Sciatic nerve (tissue), 2 donors: ENCODE results near the gene BRME1. TPM values are rescaled to one million over a fixed set of nuclear protein-coding genes. Genes with fewer than 3 reads are reported as not detected.
A peak's percentile ranks its signal among the peaks of the same experiment; 100 is the strongest.
"Not testable (repeated sequence)": the region's sequence is repeated elsewhere in the genome, so short reads cannot be mapped to it uniquely, and the experiment has no call there.

Experiments
- ATAC-seq: fragments of 200-7000 bp; cut with Tn5 transposase; one replicate; pipeline ENCODE4 v1.9.1; 2020; ENCODE audit warnings: mild to moderate bottlenecking, moderate library complexity
- DNase-seq: peaks from one replicate; pipeline ENCODE4 v3.0.0-alpha.2; 2020; ENCODE audit warnings: low spot score
- intact Hi-C: fragments of 100-400 bp; cut with DNase I; formaldehyde crosslinking; loops from one replicate; pipeline ENCODE4 v1.14.2; 2022
- total RNA-seq: library from RNA; stranded (reverse); fragmentation: NEBNext Ultra II Directional; extraction: Animal tissue kit (Norgen Biotek cat#: 25700); gene quantifications from one replicate; pipeline ENCODE4 v1.2.1, GENCODE V29; 2021
- donor health status: DM: no; HTN: no; CAD: no.
- donor health status: DM: no; HTN: no; CAD: no.

The BRME1 gene
- total RNA-seq, 1 donor from 2014 or later = 3.4 TPM

DNA sequence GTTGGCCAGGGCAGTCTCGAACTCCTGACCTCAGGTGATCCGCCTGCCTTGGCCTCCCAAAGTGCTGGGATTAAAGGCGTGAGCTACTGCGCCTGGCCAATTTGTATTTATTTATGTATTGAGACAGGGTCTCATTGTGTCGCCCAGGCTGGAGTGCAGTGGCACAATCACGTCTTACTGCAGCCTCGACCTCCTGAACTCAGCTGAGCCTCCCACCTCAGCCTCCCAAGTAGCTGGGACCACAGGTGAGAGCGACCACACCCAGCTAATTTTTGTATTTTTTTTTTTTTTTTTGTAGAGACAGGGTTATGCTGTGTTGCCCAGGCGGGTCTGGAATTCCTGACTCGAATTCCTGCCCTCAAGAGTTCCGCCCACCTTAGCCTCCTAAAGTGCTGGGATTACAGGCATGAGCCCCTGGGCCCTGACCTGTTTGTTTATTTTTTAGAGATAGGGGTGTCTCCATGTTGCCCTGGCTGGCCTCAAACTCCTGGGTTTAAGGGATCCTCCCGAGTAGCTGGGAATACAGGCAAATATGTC lies 53.7 kb downstream of the BRME1 start:
- not testable (repeated sequence) for ATAC-seq
- intact Hi-C loops = loop anchor here (2.0 kb wide), 1 partner anchor 57 kb away; the partner anchor contains the start of gene ZSWIM4

DNA sequence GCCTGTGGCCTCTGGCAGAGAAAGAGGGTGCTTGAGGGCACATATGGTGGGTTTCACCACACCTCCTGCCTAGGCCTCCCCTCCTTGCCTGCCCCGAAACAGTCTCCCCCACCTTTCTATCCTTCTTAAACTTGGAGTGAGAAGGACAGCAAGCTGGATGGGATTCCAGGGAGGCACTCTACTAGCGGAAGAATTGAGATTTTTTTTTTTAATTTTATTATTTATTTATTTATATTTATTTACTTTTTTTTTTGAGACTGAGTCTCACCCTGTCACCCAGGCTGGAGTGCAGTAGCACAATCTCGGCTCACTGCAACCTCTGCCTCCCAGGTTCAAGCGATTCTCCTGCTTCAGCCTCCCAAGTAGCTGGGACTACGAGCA lies 54.2 kb downstream of the BRME1 start:
- not testable (repeated sequence) for DNase-seq, ATAC-seq
- intact Hi-C loops = loop anchor here (2.0 kb wide), 1 partner anchor 57 kb away; the partner anchor contains the start of gene ZSWIM4

More for the DNA sequence above, 53.7 kb downstream of the BRME1 start:
- not testable (repeated sequence) for DNase-seq

DNA sequence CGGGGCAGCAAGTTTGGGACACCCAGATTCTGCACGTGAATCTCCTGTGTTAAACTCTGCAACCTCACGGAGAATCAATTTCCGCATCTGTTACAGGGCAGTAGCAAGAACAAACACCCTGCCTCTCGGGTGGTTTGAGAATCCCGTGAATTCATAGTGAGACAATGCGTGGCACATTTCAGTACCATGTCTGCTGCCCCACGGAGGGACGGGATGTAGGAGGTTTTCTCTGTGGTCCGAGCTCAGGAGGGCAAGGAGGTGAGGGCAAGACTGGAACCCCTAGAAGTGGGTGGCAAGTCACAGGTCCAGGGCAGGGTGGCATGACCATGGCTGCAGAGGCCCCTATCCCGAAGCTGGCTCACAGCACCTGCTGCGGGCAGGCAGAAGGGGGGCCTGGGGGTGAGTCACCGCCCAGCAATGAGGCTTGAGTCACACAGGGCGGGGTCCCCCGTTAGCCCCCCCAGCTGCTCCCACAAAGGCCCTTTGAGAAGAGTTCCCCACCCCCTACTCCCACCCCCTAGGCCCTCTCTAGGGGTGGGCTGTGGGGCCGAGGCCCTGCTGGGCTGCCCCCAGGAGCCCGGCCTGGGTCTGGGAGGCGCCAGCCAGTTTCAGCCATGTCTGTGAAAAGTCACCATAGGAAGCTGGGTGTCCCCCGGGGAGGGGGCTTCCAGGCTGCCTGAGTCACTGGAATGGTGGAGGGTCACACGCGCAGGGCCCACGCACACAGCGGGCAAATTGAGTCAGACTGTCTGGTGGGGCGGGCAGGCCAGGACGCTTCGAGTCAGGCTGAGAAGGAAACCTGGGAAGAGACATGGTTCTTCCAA lies 54.8 kb downstream of the BRME1 start:
- intact Hi-C loops = no loop called here
- ATAC-seq = peak; percentile 65
- DNase-seq = peak; percentile 91

DNA sequence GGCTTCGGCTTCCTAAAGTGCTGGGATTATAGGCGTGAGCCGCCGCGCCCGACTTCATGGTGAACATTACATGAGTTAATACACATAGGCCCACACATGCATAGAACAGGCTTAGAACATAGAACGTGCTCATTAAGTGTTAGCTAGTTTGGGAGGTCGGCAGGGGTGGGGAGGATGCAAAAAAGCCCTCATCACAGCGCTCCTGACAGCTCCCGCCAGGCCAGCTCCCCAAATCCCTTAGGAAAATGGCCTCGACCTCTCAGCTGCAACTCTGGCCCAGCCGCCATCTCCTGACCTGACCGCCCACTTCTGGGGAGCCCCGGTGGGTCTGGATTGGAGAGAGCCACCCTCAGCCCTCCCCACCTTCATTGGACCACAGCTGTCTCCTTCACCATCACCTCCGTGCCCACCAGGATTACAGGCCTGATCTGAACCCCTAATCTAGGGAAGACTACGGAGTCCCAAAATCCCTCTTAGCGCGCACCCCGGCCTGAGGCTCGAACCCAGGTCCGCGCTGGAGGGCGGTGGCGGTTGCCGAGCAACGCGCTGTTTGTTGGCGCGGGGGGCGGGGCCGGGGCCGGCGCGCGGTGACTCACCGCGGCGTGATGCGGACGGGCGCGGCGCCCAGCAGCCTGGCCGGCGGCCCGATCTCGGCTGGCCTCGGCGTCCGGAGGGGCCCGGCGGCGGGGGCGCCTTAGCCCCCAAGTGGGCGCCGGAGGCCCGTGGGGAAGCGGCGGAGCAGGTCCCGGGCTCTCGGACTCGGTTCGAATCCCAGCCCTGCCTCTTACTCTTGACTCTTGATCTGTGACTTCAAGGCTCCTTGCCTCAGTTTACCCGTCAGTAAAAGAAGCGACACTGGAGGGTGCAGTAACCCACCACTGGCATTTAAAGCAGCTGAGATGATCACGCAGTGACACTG lies 55.7 kb downstream of the BRME1 start:
- ATAC-seq (peak; percentile 9), DNase-seq (peak; percentile 91)
- intact Hi-C loops = no loop called here

DNA sequence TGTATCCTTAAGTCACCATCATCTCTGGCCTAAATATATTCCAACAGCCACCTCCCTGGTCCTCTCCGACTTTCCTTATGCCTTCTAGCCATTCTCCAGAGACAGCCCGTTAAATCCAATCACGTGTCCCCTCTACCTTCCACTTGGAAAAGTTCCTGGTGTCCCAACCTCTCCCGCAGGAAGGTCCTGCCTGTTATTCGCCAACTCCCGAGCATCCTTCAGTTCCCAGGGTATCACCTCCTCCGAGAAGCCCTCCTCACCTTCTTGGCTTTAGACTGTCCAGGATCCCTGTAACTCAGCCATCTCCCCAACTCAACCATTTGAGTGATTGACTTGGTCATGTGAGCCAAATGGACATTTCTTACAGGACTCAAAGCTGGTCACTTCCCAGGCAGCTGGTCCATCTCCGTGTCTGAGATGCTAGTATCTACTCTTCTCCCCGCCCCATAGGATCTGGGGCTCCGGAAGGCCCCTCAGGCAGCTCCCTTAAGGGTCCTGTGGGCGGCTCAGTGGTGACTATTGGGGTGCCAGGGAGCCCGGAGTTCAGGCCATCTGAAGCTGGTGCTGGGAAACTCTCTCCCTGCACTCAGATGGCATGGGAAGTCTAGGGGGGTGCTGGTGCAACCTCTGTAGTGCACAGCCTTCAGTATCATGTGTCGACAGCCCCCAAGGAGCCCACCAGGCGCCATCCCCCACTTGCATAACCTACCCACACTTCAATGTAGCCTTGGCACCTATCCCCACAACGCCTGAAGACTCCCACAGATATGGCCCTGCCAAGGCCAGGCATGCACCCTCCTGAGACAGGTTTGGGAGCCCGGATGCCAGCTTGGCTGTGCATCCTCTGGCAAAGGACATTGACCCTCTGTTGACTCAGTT lies 56.9 kb downstream of the BRME1 start:
- no peak for DNase-seq
- intact Hi-C loops = no loop called here
- no peak for ATAC-seq

DNA sequence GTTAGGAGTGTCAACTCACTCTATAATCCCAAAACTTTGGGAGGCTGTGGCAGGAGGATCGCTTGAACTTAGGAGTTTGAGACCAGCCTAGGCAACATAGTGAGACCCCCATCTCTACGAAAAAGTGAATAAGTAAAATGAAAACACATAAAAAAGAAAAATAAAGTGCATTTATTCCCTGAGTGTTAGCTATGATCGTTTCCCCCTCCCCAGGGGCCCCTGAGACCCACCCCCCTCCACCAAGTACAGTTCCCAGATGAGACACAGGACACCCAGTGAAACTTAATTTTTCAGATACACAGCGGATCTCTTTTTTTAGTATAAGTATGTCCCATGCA lies 57.6 kb downstream of the BRME1 start:
- ATAC-seq = no peak
- intact Hi-C loops = no loop called here
- no peak for DNase-seq

DNA sequence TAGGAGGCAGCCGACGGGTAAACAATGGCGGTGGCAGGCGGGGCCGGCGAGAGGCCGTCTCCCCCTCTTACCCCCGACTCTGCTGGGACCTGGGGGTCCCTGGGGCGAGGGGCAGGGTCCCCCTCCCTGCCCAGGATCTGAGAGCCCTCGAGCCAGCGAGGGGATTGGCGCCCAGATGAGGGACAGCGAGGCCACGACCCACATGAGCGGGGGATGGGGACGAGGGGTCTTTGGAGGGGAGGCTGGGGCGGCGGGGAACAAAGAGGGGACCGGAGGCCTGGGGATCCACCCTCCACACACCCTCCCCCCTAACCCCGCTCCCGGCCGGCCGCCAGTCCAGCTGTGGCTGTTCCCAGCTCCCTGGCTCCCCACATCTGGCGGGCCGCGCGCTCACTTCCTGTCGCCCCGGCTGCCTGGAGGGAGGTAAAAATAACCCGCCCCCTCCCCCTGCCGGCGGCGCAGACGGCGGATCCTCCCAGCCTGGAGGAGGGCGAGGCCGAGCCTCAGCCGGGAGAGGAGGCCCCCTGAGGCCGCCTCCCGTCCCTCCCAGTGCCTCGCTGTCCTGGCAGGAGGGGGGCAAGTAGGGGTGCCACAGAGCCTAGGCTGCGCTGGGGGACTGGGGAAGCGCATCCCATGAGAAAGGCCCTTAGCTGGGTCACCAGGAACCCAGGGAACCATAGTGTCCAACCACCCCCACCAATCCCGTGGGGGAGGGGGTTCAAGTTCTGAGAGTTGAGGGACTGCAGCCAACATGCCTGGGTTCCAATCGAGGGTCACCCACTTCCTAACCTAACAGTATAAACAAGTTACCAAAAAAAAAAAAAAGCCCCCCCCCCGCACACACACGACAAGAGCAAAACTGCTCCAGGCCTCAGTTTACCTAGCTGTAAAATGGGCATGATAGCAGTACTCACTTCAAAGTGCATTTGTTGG lies 58.2 kb downstream of the BRME1 start:
- ATAC-seq (peak; percentile 79), DNase-seq (peak; percentile 97)
- intact Hi-C loops = no loop called here

DNA sequence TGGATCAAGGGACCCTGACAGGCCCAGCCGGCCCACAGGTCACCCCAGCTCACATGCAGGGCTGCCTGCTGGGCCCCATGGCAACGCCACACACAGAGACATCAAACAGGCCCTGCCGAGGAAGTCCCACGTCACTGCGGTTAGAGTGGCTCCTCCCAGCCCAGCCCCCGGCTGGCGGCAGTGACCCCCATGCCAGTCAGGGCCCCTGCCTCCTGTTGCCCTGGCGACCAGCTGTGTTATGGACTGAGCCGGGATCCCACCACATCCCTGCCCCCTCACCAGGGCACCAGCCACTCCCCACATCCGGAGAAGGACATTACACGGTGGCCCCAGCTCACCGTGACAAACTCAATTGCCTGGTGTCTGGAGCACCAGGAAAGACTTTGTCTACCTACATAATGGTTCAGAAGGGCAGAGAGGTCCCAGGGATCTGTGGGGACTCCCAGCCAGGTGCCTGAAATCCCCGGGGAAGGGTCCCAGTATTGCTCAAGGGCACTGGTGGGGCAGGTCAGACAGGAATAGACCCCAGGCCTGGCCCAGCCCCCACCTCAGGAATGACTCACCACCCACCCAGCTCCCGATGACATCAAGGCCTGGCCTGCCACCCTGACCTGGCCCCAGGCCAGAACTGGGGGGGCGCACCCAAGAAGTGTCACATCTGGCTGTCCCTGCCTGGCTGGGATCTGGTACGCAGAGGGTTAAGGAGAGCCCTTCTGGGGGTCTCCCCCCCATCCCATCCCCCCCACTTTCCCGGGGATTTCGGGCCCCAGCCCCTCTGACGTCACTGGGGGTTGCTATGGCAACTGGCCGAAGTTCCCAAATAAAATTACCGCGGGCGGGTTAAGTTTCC lies 59.1 kb downstream of the BRME1 start:
- DNase-seq (peak; percentile 96), ATAC-seq (peak; percentile 76)
- intact Hi-C loops = no loop called here

DNA sequence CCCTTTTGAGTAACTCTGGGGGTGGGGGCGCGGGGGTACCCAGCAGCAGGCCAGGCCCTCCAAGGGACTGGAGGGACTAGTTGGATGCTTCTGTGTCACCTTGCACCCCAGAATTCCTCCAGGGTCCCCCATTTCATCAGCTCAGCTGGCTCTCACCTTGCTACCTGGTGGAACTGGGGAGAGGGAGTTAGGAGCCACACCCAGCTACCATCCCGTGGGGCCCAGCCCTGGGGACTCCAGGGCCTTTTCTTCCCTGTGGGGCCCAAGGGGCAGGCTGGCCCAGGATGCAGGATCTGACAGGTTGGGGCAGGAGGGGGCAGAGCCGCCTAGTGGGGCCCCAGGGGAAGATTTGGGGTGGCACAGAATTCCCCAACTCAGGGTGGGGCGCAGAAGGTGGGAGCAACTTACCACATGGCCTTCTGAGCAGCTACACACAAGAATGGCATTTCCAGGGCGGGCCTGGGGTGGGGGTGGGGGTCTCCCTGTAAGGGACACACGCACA lies 61.7 kb downstream of the BRME1 start:
- no peak for ATAC-seq
- DNase-seq = no peak
- intact Hi-C loops = no loop called here

DNA sequence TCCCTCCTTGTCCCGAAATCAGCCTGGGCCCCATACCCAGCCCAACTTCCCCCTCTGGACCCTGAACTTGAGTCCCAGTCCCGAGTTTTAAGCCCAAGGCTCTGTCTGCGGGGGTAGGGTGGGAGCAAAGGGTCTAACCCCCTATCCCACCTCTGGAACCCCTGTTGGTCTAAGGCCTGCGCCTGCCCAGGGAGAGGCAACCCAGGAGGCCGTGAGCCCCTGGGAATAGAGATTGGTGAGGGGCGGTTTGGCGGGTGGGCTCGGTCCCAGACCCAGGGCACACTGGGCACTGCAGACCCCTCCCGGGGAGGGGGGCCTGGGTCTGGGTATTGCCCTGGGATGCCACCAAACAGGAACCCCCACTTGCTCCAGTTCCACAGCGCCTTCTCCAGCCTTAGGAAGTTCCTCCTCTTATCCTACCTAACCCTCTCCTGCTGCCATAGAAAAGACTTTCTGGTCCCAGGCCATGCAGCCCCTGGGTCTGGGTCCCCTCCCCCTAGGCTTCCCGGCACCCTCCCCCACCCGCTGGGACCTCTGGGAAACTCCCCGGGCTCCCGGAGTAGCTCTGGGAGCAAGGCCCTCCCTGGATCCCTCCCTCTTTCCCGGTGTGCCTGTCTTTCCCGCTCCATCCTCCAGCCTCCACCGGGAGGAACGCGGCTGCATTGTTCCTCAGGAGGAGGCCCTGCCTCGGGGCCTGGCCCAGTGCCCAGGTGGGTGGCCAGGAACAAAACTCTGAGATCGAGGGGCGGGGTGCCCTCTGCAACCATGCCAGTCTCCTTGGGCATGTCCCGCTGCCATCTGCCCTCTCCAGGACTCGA lies 62.6 kb downstream of the BRME1 start:
- no peak for ATAC-seq
- peak; percentile 80 for DNase-seq
- intact Hi-C loops = no loop called here

DNA sequence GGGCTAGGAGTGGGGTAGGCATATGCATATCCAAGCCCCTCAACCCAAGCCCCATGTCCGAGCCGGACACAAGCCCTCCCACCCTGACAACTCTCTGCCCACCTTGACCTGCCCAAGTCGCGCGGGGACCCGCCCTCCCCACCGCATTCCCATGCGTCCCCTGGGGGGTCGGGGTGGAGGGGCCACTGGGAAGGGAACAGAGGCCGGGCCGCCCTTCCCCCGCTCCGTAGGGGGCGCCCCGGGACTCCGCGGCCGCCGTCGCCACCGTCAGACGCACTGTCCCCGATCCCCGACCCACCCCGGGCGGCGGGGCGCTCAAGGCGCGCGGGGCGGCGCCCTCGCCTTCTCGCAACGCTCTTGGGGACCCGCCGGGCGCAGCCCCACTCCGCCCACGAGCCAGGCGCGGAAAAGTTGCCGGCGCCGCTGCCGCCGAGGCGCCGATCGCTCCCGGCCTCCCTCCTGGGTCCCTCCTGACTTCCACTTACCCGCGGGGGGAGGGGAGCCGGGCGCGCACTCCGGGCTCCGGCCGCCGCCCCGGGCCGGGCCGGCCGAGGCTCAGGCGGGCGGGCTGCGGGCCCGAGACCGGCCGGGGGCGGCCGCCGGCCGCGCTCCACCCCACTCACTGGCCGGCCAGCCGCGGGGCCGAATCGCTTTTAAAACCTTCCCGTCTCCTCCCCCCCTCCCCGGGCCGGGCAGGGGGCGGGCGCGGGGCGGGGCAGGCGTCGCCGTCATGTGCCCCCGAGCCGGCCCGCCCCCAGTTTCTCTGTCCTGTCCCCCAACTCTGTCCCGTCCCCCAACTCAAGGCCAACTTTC lies 63.4 kb downstream of the BRME1 start:
- peak; percentile 38 for ATAC-seq
- intact Hi-C loops = no loop called here
- DNase-seq = peak; percentile 93

DNA sequence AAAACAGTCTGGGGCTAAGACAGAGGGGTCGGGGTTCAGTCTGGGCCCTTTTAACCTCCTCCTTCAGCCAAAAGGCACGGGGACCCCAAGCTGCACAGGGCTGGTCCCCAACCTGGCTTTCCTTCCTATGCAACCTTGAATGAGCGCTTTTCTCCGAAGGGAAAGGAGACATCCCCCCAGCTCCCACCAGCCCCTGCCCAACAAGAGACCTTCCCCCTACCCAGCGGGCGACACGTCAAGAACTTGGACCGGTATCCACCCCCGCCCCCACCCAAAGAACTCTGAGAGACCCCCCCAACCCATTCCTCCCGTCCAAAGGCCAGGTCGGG lies 64.0 kb downstream of the BRME1 start:
- intact Hi-C loops = no loop called here
- DNase-seq = no peak

DNA sequence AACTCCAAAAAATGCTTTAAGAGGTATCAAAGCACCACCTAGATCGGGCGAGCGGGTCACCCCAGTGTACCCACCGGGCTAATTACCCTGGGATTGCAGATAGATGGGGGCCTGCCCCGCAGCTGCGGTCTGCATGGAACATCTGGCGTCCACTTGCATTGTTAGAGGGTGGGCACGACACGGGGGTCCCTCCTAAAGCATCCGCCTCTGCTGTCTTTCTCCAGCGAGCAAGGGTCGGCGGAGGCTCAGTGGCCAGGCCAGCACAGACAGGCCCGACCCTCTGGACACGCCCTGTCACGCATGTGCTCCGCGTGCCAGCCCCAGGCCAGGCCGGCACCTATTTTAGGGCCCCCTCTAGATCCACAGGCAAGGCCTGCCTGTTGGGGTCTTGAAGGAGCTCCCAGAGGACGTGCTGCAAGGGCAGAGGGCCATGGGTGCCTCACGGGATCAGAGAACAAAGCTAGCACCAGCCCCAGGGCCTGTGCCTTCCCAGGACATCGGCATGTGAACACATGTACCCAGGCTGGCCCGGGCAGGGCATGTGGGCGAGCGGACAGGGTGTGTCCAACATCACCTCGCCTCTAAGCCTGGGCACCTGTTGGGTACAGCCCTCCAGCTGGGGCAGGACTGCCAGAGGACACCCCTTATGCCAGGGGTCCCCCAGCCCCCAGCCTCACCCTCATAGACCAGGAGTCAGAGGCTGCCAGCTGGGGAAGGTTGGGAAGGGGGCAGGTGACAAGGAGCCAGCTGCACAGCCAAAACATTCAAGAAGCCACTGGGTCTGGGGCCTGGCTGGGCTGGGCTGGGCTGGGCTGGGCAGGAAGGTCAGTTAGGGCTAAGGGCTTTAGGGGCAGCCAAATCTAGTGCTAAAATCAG lies 64.6 kb downstream of the BRME1 start:
- intact Hi-C loops = no loop called here
- DNase-seq = peak; percentile 76
- ATAC-seq = peak; percentile 17

More for the DNA sequence above, 64.0 kb downstream of the BRME1 start:
- ATAC-seq = no peak
